HepG2 (cell line): ENCODE measurements around the gene ALDH1A1. TPM values are rescaled to one million over a fixed set of nuclear protein-coding genes. Genes with fewer than 3 reads are reported as not detected.

Experiments used
- ATAC-seq: fragments of 200-7000 bp; cut with Tn5 transposase; 3 replicates; pipeline ENCODE4 v1.9.1; 2020; ENCODE audit warnings: mild to moderate bottlenecking, moderate library complexity
- BruUV-seq: library from RNA; stranded (reverse); fragments of 400-500 nt; replicated peaks from 2 replicates; lab custom pipeline; 2021; lab: Mats Ljungman, UMichigan
- CTCF ChIA-PET: fragments of 300-600 bp; formaldehyde crosslinking; extraction: SDS; loops from one replicate; lab custom pipeline; 2021; ENCODE audit warnings: low total read pairs, inconsistent platforms, low intra/inter-chr PET ratio; lab: Yijun Ruan, JAX
- POLR2A ChIA-PET: fragments of 350-600 bp; sonication (Branson Sonifier 250); formaldehyde crosslinking; loops from one replicate; lab custom pipeline; 2020; ENCODE audit warnings: antibody characterized with exemption, inconsistent platforms; lab: Yijun Ruan, JAX
- DNase-seq: peaks from one replicate; pipeline ENCODE4 v3.0.0-alpha.2; 2015; ENCODE audit warnings: low spot score
- FAIRE-seq: peaks from 3 replicates; lab custom pipeline; 2011; peaks lifted over from hg19 to GRCh38; lab: Jason Lieb, UNC
- H2AFZ ChIP-seq: one replicate; pipeline ENCODE4 v1.6.1; 2011; ENCODE audit warnings: low read length, inconsistent platforms
- H3K27ac ChIP-seq: fragments of 300-600 bp; 3 replicates; pipeline ENCODE4 v1.8.0; 2011; ENCODE audit warnings: mixed run types, mild to moderate bottlenecking, mixed read lengths, low read length, inconsistent platforms; ENCODE audit not compliant: insufficient read depth; ENCODE audit errors: extremely low read length
- H3K27me3 ChIP-seq, 2 experiments: fragments of 200-600 bp in 1 of 2; 2 replicates in 1 of 2; 3 replicates in 1 of 2; pipeline versions ENCODE4 v1.6.0 to v1.8.0; 2011; ENCODE audit warnings: low read length in 2 of 2, mild to moderate bottlenecking in 2 of 2, moderate library complexity in 2 of 2, inconsistent platforms in 1 of 2; ENCODE audit not compliant: insufficient read depth in 2 of 2, control insufficient read depth in 1 of 2
- H3K36me3 ChIP-seq, 2 experiments: fragments of 200-600 bp in 1 of 2; replicated peaks in 1 of 2; 2 replicates in 1 of 2; 3 replicates in 1 of 2; pipeline versions ENCODE4 v1.5.1 to v1.8.0; 2011; ENCODE audit warnings: low read length in 2 of 2, inconsistent platforms in 1 of 2; ENCODE audit not compliant: insufficient read depth in 2 of 2, control insufficient read depth in 1 of 2
- H3K4me1 ChIP-seq: 2 replicates; pipeline ENCODE4 v1.5.1; 2012; ENCODE audit warnings: low read length, inconsistent platforms; ENCODE audit not compliant: insufficient read depth
- H3K4me2 ChIP-seq: 2 replicates; pipeline ENCODE4 v1.6.0; 2011; ENCODE audit warnings: low read depth, low read length, inconsistent platforms
- H3K4me3 ChIP-seq, 3 experiments: fragments of 200-600 bp in 1 of 3; sonication (generic), shearing (Covaris generic) in 1 of 3; replicated peaks in 1 of 3; 2 replicates each; pipeline ENCODE4 v1.5.1; 2011 to 2016; ENCODE audit warnings: low read length in 3 of 3, inconsistent platforms in 2 of 3, low read depth in 2 of 3, mild to moderate bottlenecking in 2 of 3, control low read depth in 1 of 3, mixed read lengths in 1 of 3; ENCODE audit not compliant: insufficient read depth in 1 of 3
- H3K79me2 ChIP-seq: one replicate; pipeline ENCODE4 v1.6.1; 2011; ENCODE audit warnings: low read length, inconsistent platforms; ENCODE audit not compliant: insufficient read depth
- H3K9ac ChIP-seq: 2 replicates; pipeline ENCODE4 v1.6.0; 2011; ENCODE audit warnings: mild to moderate bottlenecking, low read depth, low read length, inconsistent platforms; ENCODE audit not compliant: insufficient read depth
- H3K9me3 ChIP-seq: 2 replicates; pipeline ENCODE4 v1.5.1; 2012; ENCODE audit warnings: mild to moderate bottlenecking, low read length
- H4K20me1 ChIP-seq: 2 replicates; pipeline ENCODE4 v1.6.0; 2011; ENCODE audit warnings: inconsistent platforms, mild to moderate bottlenecking, low read length, moderate library complexity; ENCODE audit not compliant: insufficient read depth
- KDM2A ChIP-seq: sonication (generic); formaldehyde crosslinking; IDR thresholded peaks from 2 replicates; pipeline ENCODE4 v1.4.0; 2020; ENCODE audit warnings: low read depth, missing genetic modification reagents, borderline replicate concordance
- KLF16 ChIP-seq, 2 experiments: sonication (generic) in 1 of 2; formaldehyde crosslinking in 1 of 2; IDR thresholded peaks; 2 replicates each; pipeline versions ENCODE4 v1.6.1 to v1.8.0; 2016 to 2023; ENCODE audit warnings: missing genetic modification reagents in 2 of 2, missing compliant biosample characterization in 1 of 2
- ZSCAN20 ChIP-seq: sonication (generic); formaldehyde crosslinking; IDR thresholded peaks from 2 replicates; pipeline ENCODE4 v1.4.0; 2020; ENCODE audit warnings: missing genetic modification reagents, mild to moderate bottlenecking, borderline replicate concordance
- WGBS: methylation state at CpG from one replicate; pipeline ENCODE4 v1.1.6; 2017; ENCODE audit warnings: low lambda C conversion rate; 5-methylcytosine and 5-hydroxymethylcytosine counted together
- in situ Hi-C: cut with HindIII; loops from 2 replicates; pipeline ENCODE4 v1.10.0; 2017; ENCODE audit warnings: low pct_unique_long_range_greater_than_20kb; ENCODE audit not compliant: extremely low pct_ligation_motif_present
- intact Hi-C: fragments of 100-400 bp; cut with micrococcal nuclease; formaldehyde crosslinking; loops from one replicate; pipeline ENCODE4 v1.10.0; 2022; ENCODE audit not compliant: unreplicated experiment
- polyA plus RNA-seq, 8 experiments: library from polyadenylated mRNA; depleted of rRNA in 3 of 8; stranded (reverse) in 7 of 8; unstranded in 1 of 8; fragments of >200 nt; fragmentation: Illumina TruSeq in 4 of 8; extraction: Trizol in 4 of 8; gene quantifications; 2 replicates each; pipeline versions ENCODE4 v1.2.1 to v1.2.3, GENCODE V29; 2011 to 2016; ENCODE audit warnings: low read depth in 4 of 8, missing spikeins in 1 of 8, mixed read lengths in 1 of 8; ENCODE audit not compliant: insufficient read depth in 1 of 8
- total RNA-seq, 5 experiments: library from RNA; depleted of rRNA; stranded (reverse); fragments of >200 nt; fragmentation: Illumina TruSeq; extraction: Trizol; gene quantifications; 2 replicates each; pipeline ENCODE4 v1.2.3, GENCODE V29; 2016; ENCODE audit warnings: low read depth in 1 of 5

The ALDH1A1 gene
- total and polyA plus RNA-seq, 2 of the 13 experiments (the other 11 are each of a cell fraction or from before 2014, with no cell fraction given): 88.2 to 439 TPM

GRCh38 chr9:72936266-72936665, 16.6 kb downstream of the ALDH1A1 start:
- Histone ChIP-seq H3K4me2 (0 out of 2 replicates have a peak overlapping the region, but pooled peaks have one; percentile 4), H3K36me3 (peaks cover 5 to 24% of the 10 kb centered on the region in 2 experiments; a peak in 4 of 5 replicates), H3K27ac (peak overlapping the region; percentile 47), H3K4me1 (peaks cover 46% of the 10 kb centered on the region), H3K9me3 (no peaks in the 10 kb centered on the region), H3K79me2 (peaks cover 44% of the 10 kb centered on the region), H4K20me1 (no peaks in the 10 kb centered on the region; the same call in 1 of the 2 replicates), H2AFZ (no peak overlapping the region), H3K27me3 (no peaks in the 10 kb centered on the region), H3K9ac (no peak overlapping the region), H3K4me3 (no peak overlapping the region)
- BruUV-seq: no TSS peak
- CTCF ChIA-PET: no interaction called here
- no peak for DNase-seq
- peak; percentile 69 for ATAC-seq
- WGBS: 71% methylated on average over 2 of the region's 2 CpGs
- FAIRE-seq: no peak
- in situ Hi-C loops (no loop called here), intact Hi-C loops (no loop called here)
- POLR2A ChIA-PET: interaction anchor here (1.1 to 1.3 kb wide), 2 partner anchors 12 to 47 kb away, joined by 3 to 5 read pairs; no protein-coding TSS in a partner anchor
- TF ChIP-seq KLF16 (CRISPR knock-in tag; IDR thresholded peaks at IDR 0.05) (0 out of 4 replicates have a peak, but pooled peaks of 1 of the 2 experiments have one; percentile 24), KDM2A (CRISPR knock-in tag) (no peak)

- Histone ChIP-seq H3K27ac (no peak overlapping the region), H3K4me3 (no peak overlapping the region), H3K4me1 (peaks cover 46% of the 10 kb centered on the region), H3K4me2 (no peak overlapping the region), H2AFZ (no peak overlapping the region), H3K9ac (no peak overlapping the region), H3K79me2 (peaks cover 37% of the 10 kb centered on the region), H3K36me3 (peaks cover 9 to 29% of the 10 kb centered on the region in 2 experiments; a peak in 4 of 5 replicates), H3K9me3 (no peaks in the 10 kb centered on the region), H4K20me1 (no peaks in the 10 kb centered on the region; the same call in 1 of the 2 replicates), H3K27me3 (no peaks in the 10 kb centered on the region)
- ChIA-PET POLR2A (interaction anchor here (1.3 kb wide), 1 partner anchor 12 kb away, joined by 5 read pairs; no protein-coding TSS in a partner anchor), CTCF (no interaction called here)
- no peak for TF ChIP-seq ZSCAN20 (CRISPR knock-in tag)
- FAIRE-seq (no peak), DNase-seq (no peak), ATAC-seq (no peak)
- no TSS peak for BruUV-seq
- in situ Hi-C loops (no loop called here), intact Hi-C loops (no loop called here)
- 95% methylated on average over 4 of the region's 4 CpGs for WGBS
Observed at GRCh38 chr9:72935595-72935994, 17.3 kb downstream of the ALDH1A1 start.
